ENCODE measurements around the gene MAP3K8. TPM values are rescaled to one million over a fixed set of nuclear protein-coding genes. Genes with fewer than 3 reads are reported as not detected.

MAP3K8 gene
- total RNA-seq, 2 donors from 2014 or later = 9.9 to 11.2 TPM

GRCh38 chr10:30491204-30491915, 57.4 kb downstream of the MAP3K8 start:
- Histone ChIP-seq H3K4me1 (peaks cover 4% of the 10 kb centered on the region), H3K9me3 (no peaks in the 10 kb centered on the region), H3K4me3 (no peak overlapping the region), H3K36me3 (replicated peaks in 1 of 2; ENCODE audit: insufficient read depth in 1 of 2, low read depth in 2 of 2) (no peaks in the 10 kb centered on the region), H3K27me3 (no peaks in the 10 kb centered on the region), H3K27ac (no peak overlapping the region)
- TF ChIP-seq POLR2A (IDR thresholded peaks at IDR 0.05) (no peak), CTCF (IDR thresholded peaks at IDR 0.05) (no peak)
- 56 to 61% methylated on average over 8 of the region's 8 CpGs for WGBS, 2 donors
- no peak for ATAC-seq
- intact Hi-C loops (cut with DNase I) = no loop called here
- peak in 1 of 4 donors; percentile 44 for DNase-seq

- WGBS, 2 donors = 70 to 77% methylated on average over 2 to 4 of the region's 4 CpGs
- ATAC-seq (no peak), DNase-seq (no peak)
- no peak for TF ChIP-seq CTCF (IDR thresholded peaks at IDR 0.05)
- no peak for TF ChIP-seq POLR2A (IDR thresholded peaks at IDR 0.05)
- no peak overlapping the region for H3K27ac ChIP-seq
- H3K4me1 ChIP-seq = peaks cover 4% of the 10 kb centered on the region
- no peaks in the 10 kb centered on the region for H3K9me3 ChIP-seq
- no peaks in the 10 kb centered on the region for H3K27me3 ChIP-seq
- H3K36me3 ChIP-seq (replicated peaks in 1 of 2; ENCODE audit: insufficient read depth in 1 of 2, low read depth in 2 of 2) = no peaks in the 10 kb centered on the region
- intact Hi-C loops (cut with DNase I) = no loop called here
- H3K4me3 ChIP-seq = no peak overlapping the region
These were observed 58.0 kb downstream of the MAP3K8 start for GRCh38 chr10:30491916-30492515.

GRCh38 chr10:30493609-30494530, 59.9 kb downstream of the MAP3K8 start:
- no peak overlapping the region for H3K4me3 ChIP-seq
- no peaks in the 10 kb centered on the region for H3K9me3 ChIP-seq
- 59 to 75% methylated on average over 11 of the region's 11 CpGs for WGBS, 2 donors
- intact Hi-C loops (cut with DNase I) = no loop called here
- peak in 1 of 3 donors; percentile 6 for TF ChIP-seq POLR2A (IDR thresholded peaks at IDR 0.05)
- TF ChIP-seq CTCF (IDR thresholded peaks at IDR 0.05) = peak in 1 of 7 experiments; percentile 33
- H3K27ac ChIP-seq = peak overlapping the region in 1 of 4 donors; percentile 55
- DNase-seq (peak in 2 of 4 donors; percentile 17 to 76), ATAC-seq (peak; percentile 30)
- H3K36me3 ChIP-seq (replicated peaks in 1 of 2; ENCODE audit: insufficient read depth in 1 of 2, low read depth in 2 of 2) = no peaks in the 10 kb centered on the region
- H3K27me3 ChIP-seq = no peaks in the 10 kb centered on the region
- peaks cover 4% of the 10 kb centered on the region for H3K4me1 ChIP-seq

GRCh38 chr10:30494558-30494957, 60.6 kb downstream of the MAP3K8 start:
- intact Hi-C loops (cut with DNase I) = no loop called here
- TF ChIP-seq POLR2A (IDR thresholded peaks at IDR 0.05) (no peak), CTCF (IDR thresholded peaks at IDR 0.05) (no peak)
- H3K36me3 ChIP-seq (replicated peaks in 1 of 2; ENCODE audit: insufficient read depth in 1 of 2, low read depth in 2 of 2) = no peaks in the 10 kb centered on the region
- ATAC-seq = no peak
- peak overlapping the region in 1 of 4 donors; percentile 55 for H3K27ac ChIP-seq
- WGBS, 2 donors = 62 to 71% methylated on average over 4 of the region's 4 CpGs
- H3K4me1 ChIP-seq = peaks cover 4% of the 10 kb centered on the region
- no peaks in the 10 kb centered on the region for H3K27me3 ChIP-seq
- no peaks in the 10 kb centered on the region for H3K9me3 ChIP-seq
- DNase-seq = no peak
- no peak overlapping the region for H3K4me3 ChIP-seq
